Uterus (tissue), 4 donors: ENCODE data around the gene PDE10A. TPM values are rescaled to one million over a fixed set of nuclear protein-coding genes. Genes with fewer than 3 reads are reported as not detected.

Experiments
- DNase-seq, 2 donors: peaks; one replicate each; pipeline ENCODE4 v3.0.0-alpha.2; 2019 to 2020
- H3K27ac ChIP-seq, 2 donors: fragments of 200-600 bp; sonication (generic); 1 replicate in 1 of 2; 2 replicates in 1 of 2; pipeline ENCODE4 v1.5.1; 2016 to 2018
- H3K27me3 ChIP-seq, 2 donors: fragments of 200-600 bp; sonication (generic); one replicate each; pipeline ENCODE4 v1.5.1; 2018 to 2019; ENCODE audit warnings: control low read depth in 1 of 2
- H3K36me3 ChIP-seq, 2 donors: fragments of 200-600 bp; sonication (generic); one replicate each; pipeline ENCODE4 v1.5.1; 2019; ENCODE audit warnings: control low read depth in 1 of 2
- H3K4me1 ChIP-seq, 2 donors: fragments of 200-600 bp; sonication (generic); one replicate each; pipeline ENCODE4 v1.5.1; 2018 to 2019; ENCODE audit warnings: control low read depth in 1 of 2
- H3K4me3 ChIP-seq, 2 donors: fragments of 200-600 bp; sonication (generic); 1 replicate in 1 of 2; 2 replicates in 1 of 2; pipeline ENCODE4 v1.5.1; 2018 to 2019; ENCODE audit warnings: mild to moderate bottlenecking in 1 of 2
- H3K9me3 ChIP-seq, 2 donors: fragments of 200-600 bp; sonication (generic); one replicate each; pipeline ENCODE4 v1.5.1; 2019; ENCODE audit warnings: control low read depth in 1 of 2
- CTCF ChIP-seq, 4 experiments: fragments of 200-600 bp in 2 of 4; fragments of 450-650 bp in 2 of 4; sonication (generic) in 2 of 4; IDR thresholded peaks; one replicate each; pipeline ENCODE4 v1.5.1; 2016 to 2019; ENCODE audit warnings: antibody characterized with exemption in 4 of 4, mild to moderate bottlenecking in 2 of 4, moderate library complexity in 1 of 4
- POLR2A ChIP-seq, 2 donors: fragments of 450-650 bp; IDR thresholded peaks; one replicate each; pipeline ENCODE4 v1.6.1; 2016; ENCODE audit warnings: antibody characterized with exemption in 2 of 2, mild to moderate bottlenecking in 1 of 2, moderate library complexity in 1 of 2
- intact Hi-C: fragments of 100-400 bp; cut with DNase I; formaldehyde crosslinking; loops from one replicate; pipeline ENCODE4 v1.15.1; 2023; ENCODE audit warnings: low total_unique reads
- total RNA-seq, 4 donors: library from RNA; depleted of rRNA in 3 of 4; stranded (reverse); fragments of >200 nt in 3 of 4; gene quantifications; one replicate each; pipeline versions ENCODE4 v1.1.0 to v1.2.4, GENCODE V29; 2014 to 2023
- donor health status: DM: yes; HTN: yes; CAD: no.

The PDE10A gene
- total RNA-seq, 4 donors from 2014 or later = 13.0 to 73.5 (median 36.4) TPM

GRCh38 chr6:165678429-165678828 is 15.4 kb upstream of the PDE10A start:
- TF ChIP-seq CTCF (IDR thresholded peaks at IDR 0.05) (no peak), POLR2A (IDR thresholded peaks at IDR 0.05) (no peak)
- Histone ChIP-seq H3K4me3 (no peak overlapping the region), H3K4me1 (no peaks in the 10 kb centered on the region), H3K27ac (no peak overlapping the region), H3K36me3 (no peaks in the 10 kb centered on the region), H3K27me3 (no peaks in the 10 kb centered on the region), H3K9me3 (no peaks in the 10 kb centered on the region)
- intact Hi-C loops = no loop called here
- DNase-seq = no peak

GRCh38 chr6:165677091-165677490 is 14.1 kb upstream of the PDE10A start:
- intact Hi-C loops = no loop called here
- H3K36me3 ChIP-seq = no peaks in the 10 kb centered on the region
- H3K27ac ChIP-seq = no peak overlapping the region
- H3K4me1 ChIP-seq = no peaks in the 10 kb centered on the region
- H3K4me3 ChIP-seq = no peak overlapping the region
- DNase-seq = no peak
- no peak for TF ChIP-seq CTCF (IDR thresholded peaks at IDR 0.05)
- TF ChIP-seq POLR2A (IDR thresholded peaks at IDR 0.05) = no peak
- H3K9me3 ChIP-seq = no peaks in the 10 kb centered on the region
- no peaks in the 10 kb centered on the region for H3K27me3 ChIP-seq

DNA sequence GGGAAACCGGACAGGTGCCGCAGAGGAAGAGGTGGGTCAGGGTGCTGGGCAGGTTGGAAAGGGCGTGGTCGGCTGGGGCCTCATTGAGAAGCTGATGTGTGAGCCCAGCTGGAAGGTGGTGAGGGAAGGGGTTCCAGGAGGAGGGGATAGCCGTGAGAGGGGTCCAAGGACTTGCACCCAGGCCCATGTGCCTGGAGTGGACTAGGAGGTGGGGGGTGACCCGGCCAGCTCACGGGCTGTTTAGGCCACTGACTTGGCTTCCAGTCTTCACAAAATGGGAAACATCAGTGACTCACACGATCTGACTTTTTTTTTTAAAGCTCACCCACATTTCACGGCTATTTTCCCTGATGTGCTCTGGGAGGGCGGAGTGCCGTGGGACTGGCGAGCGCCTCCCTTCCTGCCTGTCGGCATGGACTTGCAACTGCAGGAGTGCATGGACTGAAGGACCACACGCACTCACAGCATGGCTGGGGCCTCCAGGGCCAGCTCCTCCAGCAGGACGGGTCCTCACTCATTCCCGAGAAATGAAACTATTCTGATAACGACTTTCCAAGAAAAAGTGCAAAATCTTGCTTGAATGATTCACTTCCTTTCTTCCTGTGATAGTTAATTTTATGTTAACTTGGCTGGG is 13.5 kb upstream of the PDE10A start:
- H3K9me3 ChIP-seq = no peaks in the 10 kb centered on the region
- TF ChIP-seq POLR2A (IDR thresholded peaks at IDR 0.05) (no peak), CTCF (IDR thresholded peaks at IDR 0.05) (peak in 3 of 4 experiments; percentile 18 to 26 (median 21))
- intact Hi-C loops = no loop called here
- H3K27ac ChIP-seq = no peak overlapping the region
- H3K4me3 ChIP-seq = no peak overlapping the region
- H3K27me3 ChIP-seq = no peaks in the 10 kb centered on the region
- H3K4me1 ChIP-seq = no peaks in the 10 kb centered on the region
- DNase-seq = peak in 1 of 2 donors; percentile 41
- no peaks in the 10 kb centered on the region for H3K36me3 ChIP-seq

DNA sequence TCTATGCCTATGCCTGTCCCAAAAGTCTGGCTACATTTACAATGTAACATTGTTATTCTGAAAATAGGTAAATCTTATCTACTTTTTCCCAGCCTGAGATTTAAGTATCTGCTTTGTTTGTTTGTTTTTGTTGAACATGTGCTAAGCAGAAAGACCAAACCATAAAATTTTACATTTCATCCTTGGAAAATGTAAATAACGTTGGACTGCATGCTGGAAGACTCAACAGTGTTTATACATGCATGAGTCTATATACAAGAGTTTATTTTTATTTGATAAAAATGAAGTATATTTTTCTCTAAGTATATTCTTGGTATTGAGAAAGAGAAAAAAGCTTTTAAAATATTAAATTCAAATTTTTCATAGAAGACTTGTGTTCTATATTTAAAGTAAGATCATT is 12.1 kb upstream of the PDE10A start:
- no peak overlapping the region for H3K4me3 ChIP-seq
- DNase-seq = no peak
- H3K27ac ChIP-seq = no peak overlapping the region
- H3K4me1 ChIP-seq = no peaks in the 10 kb centered on the region
- no peak for TF ChIP-seq CTCF (IDR thresholded peaks at IDR 0.05)
- no peak for TF ChIP-seq POLR2A (IDR thresholded peaks at IDR 0.05)
- H3K27me3 ChIP-seq = no peaks in the 10 kb centered on the region
- no peaks in the 10 kb centered on the region for H3K36me3 ChIP-seq
- intact Hi-C loops = no loop called here
- no peaks in the 10 kb centered on the region for H3K9me3 ChIP-seq

GRCh38 chr6:165674155-165675029 is 11.4 kb upstream of the PDE10A start:
- H3K36me3 ChIP-seq = no peaks in the 10 kb centered on the region
- intact Hi-C loops = no loop called here
- DNase-seq = no peak
- no peaks in the 10 kb centered on the region for H3K9me3 ChIP-seq
- no peak overlapping the region for H3K27ac ChIP-seq
- H3K27me3 ChIP-seq = no peaks in the 10 kb centered on the region
- no peak overlapping the region for H3K4me3 ChIP-seq
- H3K4me1 ChIP-seq = no peaks in the 10 kb centered on the region
- TF ChIP-seq POLR2A (IDR thresholded peaks at IDR 0.05) (no peak), CTCF (IDR thresholded peaks at IDR 0.05) (no peak)
